Measurements from ENCODE around the gene CCDC183. TPM values are rescaled to one million over a fixed set of nuclear protein-coding genes. Genes with fewer than 3 reads are reported as not detected.

Gene CCDC183
- total RNA-seq, 1 donor from 2014 or later: 0.84 TPM

- no peak overlapping the region for H3K4me3 ChIP-seq (ENCODE audit: low read depth, low read length)
- TF ChIP-seq CTCF (IDR thresholded peaks at IDR 0.05; ENCODE audit: insufficient read depth, low read length, poor library complexity, severe bottlenecking): no peak
- H3K27me3 ChIP-seq (ENCODE audit: control insufficient read depth, insufficient read depth, low read length): no peaks in the 10 kb centered on the region
- H3K36me3 ChIP-seq (ENCODE audit: control insufficient read depth, insufficient read depth, low read length): peaks cover 2% of the 10 kb centered on the region
- no peak for DNase-seq (ENCODE audit: low read depth)
Measured at GRCh38 chr9:136854842-136855460, 58.8 kb downstream of the CCDC183 start.

DNA sequence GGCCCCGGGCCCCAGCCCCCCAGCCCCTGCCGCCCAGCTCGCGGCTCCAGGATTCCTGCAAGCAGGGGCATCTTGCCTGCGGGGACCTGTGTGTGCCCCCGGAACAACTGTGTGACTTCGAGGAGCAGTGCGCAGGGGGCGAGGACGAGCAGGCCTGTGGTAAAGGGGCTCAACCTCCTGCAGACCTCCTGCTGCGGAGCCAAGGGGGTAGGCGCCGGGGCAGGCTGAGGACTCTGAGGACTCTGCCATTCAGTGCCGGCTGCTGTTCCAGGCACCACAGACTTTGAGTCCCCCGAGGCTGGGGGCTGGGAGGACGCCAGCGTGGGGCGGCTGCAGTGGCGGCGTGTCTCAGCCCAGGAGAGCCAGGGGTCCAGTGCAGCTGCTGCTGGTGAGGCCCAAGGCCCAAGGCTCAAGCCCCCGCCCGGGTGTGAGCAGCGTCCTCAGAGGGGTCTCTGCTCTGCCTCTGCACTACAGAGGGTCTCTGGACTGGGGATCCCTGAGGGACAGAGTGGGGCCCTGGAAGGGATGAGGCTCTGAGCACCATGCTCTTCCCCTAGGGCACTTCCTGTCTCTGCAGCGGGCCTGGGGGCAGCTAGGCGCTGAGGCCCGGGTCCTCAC is 59.4 kb downstream of the CCDC183 start:
- Histone ChIP-seq H3K27me3 (ENCODE audit: control insufficient read depth, insufficient read depth, low read length) (no peaks in the 10 kb centered on the region), H3K36me3 (ENCODE audit: control insufficient read depth, insufficient read depth, low read length) (peaks cover 2% of the 10 kb centered on the region), H3K4me3 (ENCODE audit: low read depth, low read length) (no peak overlapping the region)
- no peak for TF ChIP-seq CTCF (IDR thresholded peaks at IDR 0.05; ENCODE audit: insufficient read depth, low read length, poor library complexity, severe bottlenecking)
- DNase-seq (ENCODE audit: low read depth): no peak

- no peak overlapping the region for H3K4me3 ChIP-seq (ENCODE audit: low read depth, low read length)
- H3K27me3 ChIP-seq (ENCODE audit: control insufficient read depth, insufficient read depth, low read length): no peaks in the 10 kb centered on the region
- no peak for TF ChIP-seq CTCF (IDR thresholded peaks at IDR 0.05; ENCODE audit: insufficient read depth, low read length, poor library complexity, severe bottlenecking)
- DNase-seq (ENCODE audit: low read depth): no peak
- peaks cover 2% of the 10 kb centered on the region for H3K36me3 ChIP-seq (ENCODE audit: control insufficient read depth, insufficient read depth, low read length)
Measured at GRCh38 chr9:136856079-136856476, 59.9 kb downstream of the CCDC183 start.

DNA sequence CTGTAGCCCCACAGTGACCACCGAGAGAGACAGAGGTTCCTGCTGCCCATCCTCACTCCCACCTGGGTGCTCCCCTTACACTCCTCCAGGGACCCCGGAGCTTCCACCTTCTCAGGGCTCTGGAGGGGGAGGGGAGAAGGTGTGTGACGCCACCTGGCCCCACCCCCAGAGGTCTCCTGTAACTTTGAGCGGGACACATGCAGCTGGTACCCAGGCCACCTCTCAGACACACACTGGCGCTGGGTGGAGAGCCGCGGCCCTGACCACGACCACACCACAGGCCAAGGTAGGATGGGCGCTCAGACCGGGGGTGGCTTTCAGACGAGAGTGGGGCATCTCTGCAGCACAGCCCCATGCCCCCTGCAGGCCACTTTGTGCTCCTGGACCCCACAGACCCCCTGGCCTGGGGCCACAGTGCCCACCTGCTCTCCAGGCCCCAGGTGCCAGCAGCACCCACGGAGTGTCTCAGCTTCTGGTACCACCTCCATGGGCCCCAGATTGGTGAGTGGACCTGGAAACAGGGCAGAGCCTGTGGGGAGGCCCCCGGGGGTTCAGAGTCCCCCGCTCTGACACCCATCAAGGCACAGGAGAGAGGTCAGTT is 60.5 kb downstream of the CCDC183 start:
- no peak for TF ChIP-seq CTCF (IDR thresholded peaks at IDR 0.05; ENCODE audit: insufficient read depth, low read length, poor library complexity, severe bottlenecking)
- H3K36me3 ChIP-seq (ENCODE audit: control insufficient read depth, insufficient read depth, low read length): no peaks in the 10 kb centered on the region
- no peak overlapping the region for H3K4me3 ChIP-seq (ENCODE audit: low read depth, low read length)
- H3K27me3 ChIP-seq (ENCODE audit: control insufficient read depth, insufficient read depth, low read length): no peaks in the 10 kb centered on the region
- no peak for DNase-seq (ENCODE audit: low read depth)

DNA sequence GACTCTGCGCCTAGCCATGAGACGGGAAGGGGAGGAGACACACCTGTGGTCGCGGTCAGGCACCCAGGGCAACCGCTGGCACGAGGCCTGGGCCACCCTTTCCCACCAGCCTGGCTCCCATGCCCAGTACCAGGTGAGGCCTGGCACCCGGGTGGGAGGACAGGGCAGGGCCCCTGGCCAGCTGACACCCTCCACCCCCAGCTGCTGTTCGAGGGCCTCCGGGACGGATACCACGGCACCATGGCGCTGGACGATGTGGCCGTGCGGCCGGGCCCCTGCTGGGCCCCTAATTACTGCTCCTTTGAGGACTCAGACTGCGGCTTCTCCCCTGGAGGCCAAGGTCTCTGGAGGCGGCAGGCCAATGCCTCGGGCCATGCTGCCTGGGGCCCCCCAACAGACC is 61.0 kb downstream of the CCDC183 start:
- DNase-seq (ENCODE audit: low read depth): no peak
- Histone ChIP-seq H3K36me3 (ENCODE audit: control insufficient read depth, insufficient read depth, low read length) (no peaks in the 10 kb centered on the region), H3K4me3 (ENCODE audit: low read depth, low read length) (no peak overlapping the region), H3K27me3 (ENCODE audit: control insufficient read depth, insufficient read depth, low read length) (no peaks in the 10 kb centered on the region)
- TF ChIP-seq CTCF (IDR thresholded peaks at IDR 0.05; ENCODE audit: insufficient read depth, low read length, poor library complexity, severe bottlenecking): no peak

Other genes with a start within 250 kb of the CCDC183 start
- 56.2 and 58.7 TPM in 2 replicates for gene EGFL7, start 133.4 kb upstream of the CCDC183 start, total RNA-seq
- 72.9 and 81.2 TPM in 2 replicates for gene AGPAT2, start 108.9 kb upstream of the CCDC183 start, total RNA-seq
- gene DIPK1B, start 83.8 kb upstream of the CCDC183 start, total RNA-seq: 17.1 and 27.0 TPM in 2 replicates
- 0.21 TPM in 1 of 2 replicates, not detected in the other for gene LCN10, start 53.4 kb upstream of the CCDC183 start, total RNA-seq
- gene LCN6, start 47.8 kb upstream of the CCDC183 start, total RNA-seq: not detected in 2 replicates
- not detected in 2 replicates for gene LCN8, start 38.1 kb upstream of the CCDC183 start, total RNA-seq
- not detected in 2 replicates for gene LCN15, start 31.8 kb upstream of the CCDC183 start, total RNA-seq
- gene TMEM141, start 5.0 kb upstream of the CCDC183 start, total RNA-seq: 69.8 and 79.8 TPM in 2 replicates
- 99.3 and 118 TPM in 2 replicates for gene RABL6, start 11.6 kb downstream of the CCDC183 start, total RNA-seq
- gene AJM1, start 46.1 kb downstream of the CCDC183 start, total RNA-seq: 0.75 and 0.96 TPM in 2 replicates
- gene PHPT1, start 53.1 kb downstream of the CCDC183 start, total RNA-seq: 124 and 129 TPM in 2 replicates
- gene MAMDC4, start 56.0 kb downstream of the CCDC183 start, total RNA-seq: 3.7 and 6.4 TPM in 2 replicates
- gene EDF1, start 70.0 kb downstream of the CCDC183 start, total RNA-seq: 792 and 948 TPM in 2 replicates
- gene TRAF2, start 90.2 kb downstream of the CCDC183 start, total RNA-seq: 17.5 and 17.7 TPM in 2 replicates
- 174 and 222 TPM in 2 replicates for gene FBXW5, start 148.4 kb downstream of the CCDC183 start, total RNA-seq
- gene C8G, start 148.9 kb downstream of the CCDC183 start, total RNA-seq: not detected in 2 replicates
- gene LCN12, start 155.9 kb downstream of the CCDC183 start, total RNA-seq: 1.2 TPM in 1 of 2 replicates, not detected in the other
- 2.0 and 3.8 TPM in 2 replicates for gene PTGDS, start 181.2 kb downstream of the CCDC183 start, total RNA-seq
- gene LCNL1, start 186.7 kb downstream of the CCDC183 start, total RNA-seq: not detected in 2 replicates
- gene PAXX, start 196.1 kb downstream of the CCDC183 start, total RNA-seq: 42.2 and 46.8 TPM in 2 replicates
- 0.75 TPM in 1 of 2 replicates, not detected in the other for gene CLIC3, start 200.2 kb downstream of the CCDC183 start, total RNA-seq
- 5.3 and 15.4 TPM in 2 replicates for gene ABCA2, start 231.9 kb downstream of the CCDC183 start, total RNA-seq
- gene FUT7, start 235.8 kb downstream of the CCDC183 start, total RNA-seq: not detected in 2 replicates
- gene NPDC1, start 249.8 kb downstream of the CCDC183 start, total RNA-seq: 58.3 and 76.1 TPM in 2 replicates